A172 (cell line): ENCODE results near the gene HIBCH. TPM values are rescaled to one million over a fixed set of nuclear protein-coding genes. Genes with fewer than 3 reads are reported as not detected.

Source experiments
- DNase-seq: peaks from one replicate; pipeline ENCODE4 v3.0.0-alpha.2; 2015; ENCODE audit warnings: low spot score
- total RNA-seq: library from RNA; depleted of rRNA; stranded (reverse); fragments of >200 nt; shearing (Covaris generic); gene quantifications from 2 replicates; pipeline ENCODE4 v1.2.3, GENCODE V29; 2014

Gene HIBCH
- total RNA-seq, 1 experiment from 2014 or later = 25.8 TPM

DNA sequence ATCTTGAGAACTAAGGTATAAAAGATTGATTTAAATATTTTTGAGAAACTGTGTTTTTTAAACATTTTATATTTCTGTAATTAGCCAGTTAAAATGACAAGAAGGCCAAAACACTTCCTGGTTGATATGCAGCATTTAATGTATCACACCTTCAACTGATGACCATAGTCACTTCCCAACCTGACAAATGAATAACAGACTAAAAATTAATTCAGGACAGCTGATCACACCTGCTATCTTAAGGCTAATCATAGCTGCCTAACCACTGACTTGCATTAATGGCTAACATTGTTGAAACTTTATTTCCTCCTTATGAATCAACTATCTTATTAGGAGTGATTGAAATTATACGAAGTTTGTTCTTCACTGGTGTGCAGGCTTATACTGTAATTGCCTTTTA lies 131.3 kb downstream of the HIBCH start:
- DNase-seq = no peak

GRCh38 chr2:190186238-190186637 lies 133.4 kb downstream of the HIBCH start:
- DNase-seq = no peak

GRCh38 chr2:190185380-190185779 lies 134.2 kb downstream of the HIBCH start:
- no peak for DNase-seq

DNA sequence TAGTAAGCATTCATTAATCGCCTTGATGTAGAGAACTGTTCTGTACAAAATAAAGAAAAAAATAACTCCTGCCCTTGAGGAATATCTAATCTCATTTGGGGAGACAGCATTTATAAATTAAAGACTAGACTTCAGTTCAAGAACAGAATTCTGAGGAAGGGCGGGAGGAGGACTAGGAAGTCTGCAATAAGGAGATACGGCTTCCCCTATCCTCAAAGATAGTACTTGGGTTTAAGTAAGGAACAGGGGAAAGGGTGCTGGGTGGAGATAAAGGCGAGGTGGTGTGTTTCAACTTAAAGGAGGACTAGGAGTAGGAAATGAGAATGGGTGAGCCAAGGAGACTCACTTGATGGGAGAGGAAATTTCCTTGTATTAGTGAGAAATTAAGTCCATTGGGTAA lies 135.2 kb downstream of the HIBCH start:
- no peak for DNase-seq

DNA sequence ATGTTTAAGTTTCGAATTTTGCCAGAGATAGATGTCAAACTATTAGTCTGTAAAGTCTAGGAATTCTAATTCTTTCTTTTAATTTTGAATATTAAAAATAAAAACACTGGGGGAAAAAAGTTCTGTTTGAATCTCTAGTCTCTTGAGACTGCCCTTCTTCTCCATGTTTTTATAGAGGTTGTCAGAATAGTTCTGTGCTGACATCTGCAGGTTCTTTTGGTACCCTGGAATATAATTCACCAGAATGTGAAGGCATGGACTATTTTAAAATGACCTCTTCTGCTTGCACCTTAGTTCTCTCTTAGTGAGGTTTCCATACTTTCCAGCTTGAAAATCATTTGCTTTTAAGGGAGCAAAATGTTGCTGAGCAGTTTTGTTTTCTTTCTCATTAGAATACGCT lies 136.1 kb downstream of the HIBCH start:
- no peak for DNase-seq

GRCh38 chr2:190182071-190182524 lies 137.5 kb downstream of the HIBCH start:
- DNase-seq = no peak

- no peak for DNase-seq
Observed at GRCh38 chr2:190181123-190181669, 138.4 kb downstream of the HIBCH start.

DNA sequence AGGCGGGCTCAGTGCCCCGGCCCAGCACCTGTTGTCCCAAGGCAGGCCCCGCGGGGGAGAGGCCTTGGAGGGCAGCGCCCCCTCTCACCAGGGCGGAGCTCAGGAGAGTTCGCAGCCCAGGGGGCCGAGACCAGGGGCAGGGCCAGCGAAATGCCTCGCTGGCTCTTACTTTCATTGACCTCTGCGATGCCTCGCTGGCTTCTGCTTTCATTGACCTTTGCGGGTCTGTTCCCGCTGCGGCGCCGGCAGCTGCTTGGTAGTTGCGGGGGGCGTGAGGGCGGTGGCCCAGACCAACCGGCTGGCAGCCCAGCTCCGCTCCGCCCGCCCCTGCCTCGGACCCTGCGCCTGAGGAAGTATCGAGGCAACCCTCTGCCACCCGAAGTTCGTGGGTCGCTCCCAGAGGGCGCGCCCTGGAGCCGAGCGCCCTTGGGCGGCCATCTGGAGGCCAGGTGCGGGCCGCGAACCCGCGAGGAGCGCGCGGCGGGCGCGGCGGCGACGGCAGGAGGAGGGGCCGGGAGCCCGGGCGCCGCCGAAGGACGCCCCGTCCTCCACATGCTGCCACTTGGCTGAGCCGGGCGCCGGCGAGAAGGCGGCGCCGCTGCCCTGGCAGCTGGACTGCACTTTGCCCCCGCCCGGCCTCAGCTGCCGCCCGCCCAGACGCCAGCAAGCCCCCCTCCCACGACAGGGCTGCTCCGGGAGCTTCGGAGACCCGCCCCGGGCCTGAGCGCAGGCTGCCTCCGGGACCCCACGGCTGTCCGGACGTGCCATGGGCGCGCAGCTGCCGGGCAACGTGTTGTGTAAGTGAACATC lies 139.1 kb downstream of the HIBCH start:
- DNase-seq = no peak

- no peak for DNase-seq
Observed at GRCh38 chr2:190179754-190180312, 139.8 kb downstream of the HIBCH start.

GRCh38 chr2:190178066-190178722 lies 141.4 kb downstream of the HIBCH start:
- no peak for DNase-seq

DNA sequence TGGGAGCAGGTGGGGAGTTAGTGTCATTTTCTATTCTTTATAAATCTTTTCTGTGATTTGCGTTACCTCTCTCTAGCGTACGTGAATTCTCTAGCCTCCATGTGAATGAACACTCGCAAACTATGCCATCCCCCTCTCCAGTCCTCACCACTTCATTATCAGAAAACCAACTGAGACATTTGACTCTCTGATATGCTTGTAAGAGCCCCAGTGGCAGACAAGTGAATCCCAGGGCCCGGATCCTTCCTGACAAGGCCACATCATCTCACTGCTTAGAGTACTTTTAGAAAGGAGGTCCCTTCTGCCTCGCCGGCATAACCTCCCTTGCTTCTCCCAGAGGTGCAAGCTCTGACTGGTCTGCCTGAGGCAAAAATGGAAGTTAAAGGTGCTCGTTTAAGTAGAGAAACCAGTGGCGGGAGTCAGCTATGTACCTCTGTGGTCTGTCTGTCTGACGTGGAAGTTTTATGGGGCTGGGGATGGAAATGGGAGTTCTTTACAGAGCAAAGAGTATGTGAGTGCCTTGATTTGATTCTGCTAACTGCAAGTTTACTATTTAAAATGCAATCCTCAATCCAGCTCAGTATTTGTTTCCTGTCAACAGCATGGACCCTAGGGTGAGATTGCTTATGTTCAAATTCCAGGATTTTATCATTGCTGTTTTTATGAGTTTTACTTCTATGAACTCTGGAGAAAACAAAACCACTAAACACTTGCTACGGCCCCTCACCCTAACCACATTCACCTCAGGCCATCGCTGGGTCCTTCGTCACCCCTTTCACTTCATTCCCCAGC lies 142.2 kb downstream of the HIBCH start:
- DNase-seq = no peak

- DNase-seq = no peak
Observed at GRCh38 chr2:190173392-190173791, 146.2 kb downstream of the HIBCH start.

GRCh38 chr2:190170673-190171072 lies 149.0 kb downstream of the HIBCH start:
- no peak for DNase-seq

GRCh38 chr2:190169221-190170072 lies 150.2 kb downstream of the HIBCH start:
- no peak for DNase-seq

- DNase-seq = no peak
Observed at GRCh38 chr2:190167702-190168101, 151.9 kb downstream of the HIBCH start.

GRCh38 chr2:190165491-190165890 lies 154.1 kb downstream of the HIBCH start:
- no peak for DNase-seq

- no peak for DNase-seq
Observed at GRCh38 chr2:190162851-190163250, 156.8 kb downstream of the HIBCH start.

- no peak for DNase-seq
Observed at GRCh38 chr2:190159453-190159852, 160.2 kb downstream of the HIBCH start.

- DNase-seq = no peak
Observed at GRCh38 chr2:190158798-190159434, 160.7 kb downstream of the HIBCH start.
